RWPE2 (cell line): Measurements from ENCODE around the gene EFCC1.

Experiments used
- ATAC-seq: fragments of 200-7000 bp; cut with Tn5 transposase; 3 replicates; pipeline ENCODE4 v1.9.1; 2021; ENCODE audit warnings: low read depth
- DNase-seq: peaks from one replicate; pipeline ENCODE4 v3.0.0-alpha.2; 2020; ENCODE audit warnings: low spot score
- H3K27ac ChIP-seq: fragments of 450-650 bp; 2 replicates; pipeline ENCODE4 v1.5.1; 2017; ENCODE audit warnings: mild to moderate bottlenecking; ENCODE audit not compliant: poor library complexity, severe bottlenecking
- H3K27me3 ChIP-seq: fragments of 250-450 bp; sonication (Bioruptor Pico); 2 replicates; pipeline ENCODE4 v1.5.1; 2021; ENCODE audit warnings: mild to moderate bottlenecking, moderate library complexity; ENCODE audit not compliant: insufficient read depth, poor library complexity, severe bottlenecking
- H3K36me3 ChIP-seq: fragments of 250-450 bp; sonication (Bioruptor Pico); 2 replicates; pipeline ENCODE4 v1.5.1; 2020; ENCODE audit warnings: low read depth, mild to moderate bottlenecking, moderate library complexity
- H3K4me1 ChIP-seq: fragments of 250-450 bp; sonication (Bioruptor Pico); 2 replicates; pipeline ENCODE4 v1.5.1; 2021; ENCODE audit warnings: mild to moderate bottlenecking, moderate library complexity; ENCODE audit not compliant: insufficient read depth, poor library complexity, severe bottlenecking
- H3K4me3 ChIP-seq: fragments of 250-450 bp; sonication (Bioruptor Pico); 2 replicates; pipeline ENCODE4 v1.5.1; 2021; ENCODE audit warnings: mild to moderate bottlenecking, moderate library complexity; ENCODE audit not compliant: severe bottlenecking
- H3K9me3 ChIP-seq: fragments of 250-450 bp; sonication (Bioruptor Pico); 2 replicates; pipeline ENCODE4 v1.5.1; 2021; ENCODE audit warnings: mild to moderate bottlenecking, moderate library complexity; ENCODE audit not compliant: severe bottlenecking
- CTCF ChIP-seq: fragments of 450-650 bp; IDR thresholded peaks from one replicate; pipeline ENCODE4 v1.5.1; 2017; ENCODE audit warnings: mild to moderate bottlenecking, moderate library complexity; ENCODE audit not compliant: poor library complexity, severe bottlenecking

Gene EFCC1

GRCh38 chr3:128983293-128984069 is 17.6 kb upstream of the EFCC1 start:
- no peak for DNase-seq
- ATAC-seq, result no peak
- no peak overlapping the region for H3K4me3 ChIP-seq
- no peak overlapping the region for H3K27ac ChIP-seq
- TF ChIP-seq CTCF, result no peak
- no peaks in the 10 kb centered on the region for H3K9me3 ChIP-seq
- H3K36me3 ChIP-seq, result no peaks in the 10 kb centered on the region
- no peaks in the 10 kb centered on the region for H3K27me3 ChIP-seq
- H3K4me1 ChIP-seq, result peaks cover 9% of the 10 kb centered on the region

GRCh38 chr3:128984596-128984995 is 16.5 kb upstream of the EFCC1 start:
- DNase-seq (no peak), ATAC-seq (peak; percentile 99)
- peak overlapping the region; percentile 3 for H3K27ac ChIP-seq
- H3K27me3 ChIP-seq, result no peaks in the 10 kb centered on the region
- no peak overlapping the region for H3K4me3 ChIP-seq
- peaks cover 9% of the 10 kb centered on the region for H3K4me1 ChIP-seq
- no peak for TF ChIP-seq CTCF
- no peaks in the 10 kb centered on the region for H3K36me3 ChIP-seq
- H3K9me3 ChIP-seq, result no peaks in the 10 kb centered on the region

- no peak overlapping the region for H3K4me3 ChIP-seq
- H3K9me3 ChIP-seq, result no peaks in the 10 kb centered on the region
- no peak overlapping the region for H3K27ac ChIP-seq
- TF ChIP-seq CTCF, result no peak
- peaks cover 9% of the 10 kb centered on the region for H3K4me1 ChIP-seq
- DNase-seq, result no peak
- no peaks in the 10 kb centered on the region for H3K36me3 ChIP-seq
- no peak for ATAC-seq
- no peaks in the 10 kb centered on the region for H3K27me3 ChIP-seq
These were observed 13.6 kb upstream of the EFCC1 start for GRCh38 chr3:128987302-128988100.

- H3K27me3 ChIP-seq, result no peaks in the 10 kb centered on the region
- no peak for TF ChIP-seq CTCF
- ATAC-seq (no peak), DNase-seq (no peak)
- no peaks in the 10 kb centered on the region for H3K9me3 ChIP-seq
- H3K4me1 ChIP-seq, result peaks cover 11% of the 10 kb centered on the region
- H3K36me3 ChIP-seq, result no peaks in the 10 kb centered on the region
- no peak overlapping the region for H3K4me3 ChIP-seq
- H3K27ac ChIP-seq, result no peak overlapping the region
These were observed 12.8 kb upstream of the EFCC1 start for GRCh38 chr3:128988286-128988685.
